ENCODE data around the gene BACH2.
"Not testable (repeated sequence)": the region's sequence is repeated elsewhere in the genome, so short reads cannot be mapped to it uniquely, and the experiment has no call there.

The BACH2 gene

DNA sequence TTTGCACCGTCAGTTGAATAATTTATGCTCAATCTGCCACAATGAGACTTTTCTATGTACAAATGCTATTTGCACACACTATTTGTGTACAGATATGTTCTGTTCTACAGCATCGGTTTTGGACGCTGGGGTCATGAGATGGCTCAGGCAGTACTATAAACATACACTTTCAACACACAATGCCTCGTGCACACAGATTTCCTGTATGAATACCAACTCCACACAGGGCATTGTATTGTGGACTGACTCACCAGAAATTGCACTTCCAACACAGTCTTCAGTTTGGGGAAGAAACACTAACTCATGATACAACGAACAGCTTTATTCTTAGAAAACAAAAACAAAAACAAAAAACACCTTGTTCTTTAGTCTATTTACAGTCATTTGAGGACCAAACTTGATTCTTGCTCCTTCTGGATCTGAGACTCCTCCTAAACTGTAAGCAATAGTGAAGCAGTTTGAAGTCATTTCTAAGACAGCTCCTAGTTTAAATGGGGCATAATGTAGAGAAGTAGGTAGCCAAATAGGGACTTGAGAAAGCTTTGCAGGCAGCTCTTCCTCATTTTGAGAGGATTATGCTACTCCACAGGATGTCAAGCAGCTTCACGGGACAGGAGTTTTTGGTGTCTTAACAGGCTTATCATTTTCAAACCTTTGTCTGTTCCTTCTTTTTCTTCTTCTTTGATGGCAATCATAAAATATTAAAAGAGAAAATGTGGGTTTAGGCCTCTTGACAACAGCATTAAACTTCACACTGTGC is 368.7 kb downstream of the BACH2 start:
- DNase-seq = no peak

GRCh38 chr6:89927264-89927663 is 369.4 kb downstream of the BACH2 start:
- no peak for DNase-seq

DNA sequence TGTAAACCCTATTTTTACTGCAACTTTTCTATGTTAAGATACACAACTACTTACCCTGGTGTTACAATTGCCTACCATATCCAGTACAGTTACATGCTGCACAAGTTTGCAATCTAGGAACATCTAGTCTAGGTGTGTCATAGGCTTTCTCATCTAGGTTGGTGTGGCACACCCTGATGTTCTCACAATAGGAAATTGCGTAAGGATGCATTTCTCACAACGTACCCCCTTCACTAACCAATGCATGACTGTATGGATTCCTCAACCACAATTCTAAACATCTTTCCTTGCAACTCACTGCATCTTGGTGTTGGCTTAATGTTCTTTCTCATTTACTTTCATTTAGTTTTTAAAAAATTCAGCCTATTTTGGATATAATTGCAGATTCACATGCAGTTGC is 370.8 kb downstream of the BACH2 start:
- DNase-seq = no peak

GRCh38 chr6:89924231-89924630 is 372.4 kb downstream of the BACH2 start:
- DNase-seq = no peak

GRCh38 chr6:89921691-89922090 is 375.0 kb downstream of the BACH2 start:
- DNase-seq = no peak

GRCh38 chr6:89921197-89921596 is 375.4 kb downstream of the BACH2 start:
- no peak for DNase-seq

GRCh38 chr6:89917801-89918366 is 378.8 kb downstream of the BACH2 start:
- DNase-seq = no peak

DNA sequence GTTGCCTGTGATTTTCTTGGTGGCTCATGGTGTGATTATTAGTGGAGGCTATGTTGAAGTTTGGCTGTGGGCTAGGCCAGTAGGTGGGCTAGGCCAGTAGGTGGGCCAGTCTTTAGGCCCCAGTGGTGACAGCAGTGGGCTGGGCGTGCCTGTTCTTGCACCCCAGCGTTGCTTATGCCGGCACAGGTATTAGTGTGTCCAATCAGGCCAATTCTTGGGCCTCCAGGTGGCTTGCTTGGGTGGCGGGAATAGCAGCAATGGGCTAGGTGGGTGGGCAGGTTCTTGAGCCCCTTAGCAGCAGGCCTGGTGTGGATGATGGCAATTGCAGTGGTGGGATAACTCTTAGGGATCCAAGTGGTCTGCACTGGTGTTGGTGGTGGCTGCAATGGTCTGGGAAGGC is 379.4 kb downstream of the BACH2 start:
- no peak for DNase-seq

DNA sequence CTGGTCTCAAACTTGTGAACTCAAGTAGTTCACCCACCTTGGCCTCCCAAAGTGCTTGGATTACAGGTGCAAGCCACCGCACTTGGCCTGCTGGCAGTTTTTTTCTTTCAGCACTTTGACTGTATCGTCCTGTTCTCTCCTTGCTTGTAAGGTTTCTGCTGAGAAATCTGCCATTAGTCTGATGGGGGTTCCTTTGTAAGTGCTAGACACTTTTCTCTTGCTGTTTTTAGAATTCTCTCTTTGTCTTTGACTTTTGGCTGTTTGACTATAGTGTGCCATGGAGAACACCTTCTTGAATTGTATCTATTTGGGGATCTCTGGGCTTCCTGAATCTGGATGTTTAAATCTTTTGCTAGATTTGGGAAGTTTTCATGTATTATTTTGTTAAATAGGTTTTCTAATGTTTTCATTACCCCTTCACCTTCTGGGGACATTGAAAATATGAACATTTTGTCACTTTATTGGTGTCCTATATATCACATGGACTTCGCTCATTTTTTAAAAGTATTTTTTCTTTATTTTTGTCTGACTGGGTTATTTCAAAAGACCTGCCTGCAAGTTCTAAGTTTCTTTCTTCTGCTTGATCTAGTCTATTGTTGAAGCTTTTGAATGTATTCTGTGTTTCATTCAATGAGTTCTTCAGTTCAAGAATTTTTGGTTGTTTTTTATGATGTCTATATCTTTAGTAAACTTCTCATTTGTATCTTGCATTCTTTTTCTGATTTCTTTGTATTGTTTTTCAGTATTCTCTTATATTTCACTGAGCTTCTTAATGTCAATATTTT is 380.3 kb downstream of the BACH2 start:
- no peak for DNase-seq

- DNase-seq = no peak
Measured at GRCh38 chr6:89910902-89911240, 385.8 kb downstream of the BACH2 start.

GRCh38 chr6:89910001-89910901 is 386.4 kb downstream of the BACH2 start:
- not testable (repeated sequence) for DNase-seq

DNA sequence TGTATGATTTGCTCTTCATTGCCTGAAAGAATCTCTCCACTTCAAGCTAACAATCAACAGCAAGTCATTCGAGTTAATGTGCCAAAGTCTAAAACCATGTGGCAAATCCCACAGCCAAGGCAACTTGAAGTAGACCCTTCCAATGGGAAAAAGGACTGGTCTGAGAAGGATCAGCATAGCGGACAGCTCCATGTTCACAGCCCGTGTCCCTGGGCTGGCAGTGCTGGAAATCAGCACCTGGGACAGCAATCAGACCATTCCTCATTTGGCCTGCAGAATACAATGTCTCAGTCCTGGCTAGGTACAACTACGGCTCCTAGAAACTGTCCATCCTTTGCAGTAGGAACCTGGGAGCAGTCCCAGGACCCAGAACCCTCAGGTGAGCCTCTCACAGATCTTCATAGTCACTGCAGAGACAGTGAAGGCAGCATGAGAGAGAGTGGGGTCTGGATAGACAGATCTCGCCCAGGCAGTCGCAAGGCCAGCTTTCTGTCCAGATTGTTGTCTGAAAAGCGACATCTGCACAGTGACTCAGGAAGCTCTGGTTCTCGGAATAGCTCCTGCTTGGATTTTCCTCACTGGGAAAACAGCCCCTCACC is 401.3 kb downstream of the BACH2 start:
- no peak for DNase-seq

GRCh38 chr6:89894169-89894568 is 402.5 kb downstream of the BACH2 start, which contains the start of gene GJA10:
Gene GJA10, plus strand, starts transcription at chr6:89894469. Its CDS starts 0 bp downstream, at chr6:89894469.
- DNase-seq = no peak

- DNase-seq = not testable (repeated sequence)
Measured at GRCh38 chr6:89892577-89892976, 404.1 kb downstream of the BACH2 start.

DNA sequence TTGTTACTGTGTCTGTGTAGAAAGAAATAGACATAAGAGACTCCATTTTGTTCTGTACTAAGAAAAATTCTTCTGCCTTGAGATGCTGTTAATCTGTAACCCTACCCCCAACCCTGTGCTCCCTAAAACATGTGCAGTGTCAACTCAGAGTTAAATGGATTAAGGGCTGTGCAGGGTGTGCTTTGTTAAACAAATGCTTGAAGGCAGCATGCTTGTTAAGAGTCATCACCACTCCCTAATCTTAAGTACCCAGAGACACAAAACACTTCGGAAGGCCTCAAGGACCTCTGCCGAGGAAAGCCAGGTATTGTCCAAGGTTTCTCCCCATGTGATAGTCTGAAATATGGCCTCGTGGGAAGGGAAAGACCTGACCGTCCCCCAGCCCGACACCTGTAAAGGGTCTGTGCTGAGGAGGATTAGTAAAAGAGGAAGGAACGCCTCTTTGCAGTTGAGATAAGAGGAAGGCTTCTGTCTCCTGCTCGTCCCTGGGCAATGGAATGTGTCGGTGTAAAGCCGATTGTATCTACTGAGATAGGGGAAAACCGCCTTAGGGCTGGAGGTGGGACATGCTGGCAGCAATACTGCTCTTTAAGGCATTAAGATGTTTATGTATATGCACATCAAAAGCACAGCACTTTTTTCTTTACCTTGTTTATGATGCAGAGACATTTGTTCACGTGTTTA is 405.7 kb downstream of the BACH2 start:
- not testable (repeated sequence) for DNase-seq

DNA sequence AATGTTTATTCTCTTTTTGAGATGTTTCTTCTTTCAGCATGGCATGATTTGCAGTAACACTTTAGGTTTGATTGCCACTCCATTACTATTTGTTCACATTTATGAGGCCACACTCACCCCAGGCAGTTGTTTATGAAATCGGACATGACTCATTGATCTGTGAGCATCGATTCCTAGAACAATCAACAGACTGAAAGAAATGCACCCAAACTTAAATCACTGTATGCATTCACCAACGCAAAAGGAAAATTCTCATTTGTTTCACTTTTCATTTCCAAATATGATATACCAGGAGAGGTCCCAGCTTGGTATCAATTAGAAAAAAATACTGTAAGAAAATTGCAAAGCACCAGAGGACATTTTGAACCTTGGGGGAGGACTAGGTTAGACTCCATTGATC is 407.8 kb downstream of the BACH2 start:
- DNase-seq = no peak

GRCh38 chr6:89888138-89888514 is 408.5 kb downstream of the BACH2 start:
- DNase-seq = no peak

DNA sequence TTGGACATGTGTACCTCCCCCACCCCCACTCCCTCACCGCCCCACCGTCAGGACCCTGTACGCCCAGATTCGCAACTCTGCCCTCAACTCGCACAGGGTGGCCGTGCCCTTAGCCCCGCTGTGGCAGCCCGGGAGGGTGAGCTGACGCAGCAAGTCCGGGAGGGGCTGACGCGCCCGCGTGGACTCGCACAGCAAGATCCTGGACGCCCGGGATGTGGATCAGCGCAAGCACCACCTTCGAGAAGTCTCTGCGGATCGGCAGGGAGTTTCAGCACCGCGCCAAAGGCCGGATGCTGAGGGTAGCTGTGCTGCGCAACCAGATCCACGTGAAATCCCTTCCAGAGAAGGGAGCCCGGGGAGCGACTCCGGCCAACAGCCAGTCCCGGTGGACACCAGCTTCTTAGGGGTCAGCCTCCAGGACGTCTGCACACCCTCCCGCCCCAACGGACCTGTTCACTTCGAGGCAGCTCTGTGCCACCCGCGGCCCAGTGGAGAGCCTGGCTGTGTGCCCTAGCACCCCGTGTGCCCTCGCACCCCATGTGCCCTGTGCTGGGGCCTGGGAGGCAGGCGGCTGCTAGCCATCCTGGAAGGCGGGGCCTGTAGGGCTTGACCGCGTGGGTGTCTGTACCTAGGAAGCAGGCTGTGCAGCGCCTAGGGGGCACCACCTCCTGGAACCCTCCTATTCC is 409.0 kb downstream of the BACH2 start:
- no peak for DNase-seq

DNA sequence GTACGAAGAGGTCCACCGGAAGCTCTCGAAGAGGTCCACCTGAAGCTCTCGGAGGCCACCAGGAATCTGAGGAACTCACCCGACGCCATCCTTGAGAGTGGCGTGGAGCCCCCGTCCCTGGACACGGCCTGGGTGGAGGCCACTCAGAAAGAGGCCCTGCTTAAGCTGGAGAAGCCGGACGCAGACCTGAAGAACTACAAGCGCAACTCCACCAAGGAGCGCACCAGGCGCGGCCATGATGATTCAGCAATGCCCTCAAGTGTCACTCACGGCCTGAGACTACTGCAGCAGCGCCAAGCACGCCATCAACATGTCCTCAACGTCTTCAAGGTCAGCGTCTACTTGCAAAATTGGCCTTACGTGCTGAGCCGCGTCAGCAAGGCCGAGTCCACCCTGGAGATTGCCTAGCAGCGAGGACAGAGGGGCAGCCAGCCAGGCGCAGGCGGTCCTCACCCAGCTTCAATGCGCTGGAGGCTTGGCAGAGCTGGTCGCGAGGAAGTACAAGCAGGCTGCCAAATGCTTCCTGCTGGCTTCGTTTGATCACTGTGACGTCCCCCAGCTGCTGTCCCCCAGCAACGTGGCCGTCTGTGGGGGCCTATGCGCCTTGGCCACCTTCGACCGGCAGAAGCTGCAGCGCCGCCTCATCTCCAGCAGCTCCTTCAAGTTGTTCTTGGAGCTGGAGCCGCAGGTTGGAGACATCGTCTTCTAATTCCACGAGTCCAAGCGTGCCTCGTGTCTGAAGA is 410.1 kb downstream of the BACH2 start:
- no peak for DNase-seq
